Measurements from ENCODE around the gene TENT4A.

TENT4A gene

DNA sequence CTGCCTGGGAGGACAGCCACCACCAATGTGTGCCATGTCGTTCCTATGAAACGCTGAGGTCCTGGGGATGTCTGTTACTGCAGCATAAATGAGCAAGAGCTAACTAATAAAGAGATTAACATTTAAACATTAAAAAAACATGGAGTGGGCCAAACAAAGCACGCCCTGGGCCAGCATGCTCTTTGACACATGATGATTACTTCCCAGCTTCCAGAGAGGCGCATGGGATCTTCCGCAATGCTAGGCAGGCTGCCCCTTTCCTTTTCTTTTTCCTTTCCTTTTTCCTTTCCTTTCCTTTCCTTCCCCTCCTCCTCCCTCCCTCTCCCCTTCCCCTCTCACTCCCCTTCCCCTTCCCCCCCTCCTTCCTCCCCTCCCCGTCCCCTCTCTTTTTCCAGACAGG lies 10.6 kb upstream of the TENT4A start:
- Histone ChIP-seq H3K36me3 (ENCODE audit: control insufficient read depth, insufficient read depth, low read length) (no peaks in the 10 kb centered on the region), H3K27ac (ENCODE audit: low read depth, low read length) (no peak overlapping the region), H3K4me1 (ENCODE audit: control insufficient read depth, insufficient read depth, low read length) (peaks cover 18% of the 10 kb centered on the region), H3K27me3 (ENCODE audit: control insufficient read depth, insufficient read depth, low read length) (no peaks in the 10 kb centered on the region), H3K4me3 (ENCODE audit: low read length) (no peak overlapping the region), H3K9ac (ENCODE audit: low read length) (no peak overlapping the region)

DNA sequence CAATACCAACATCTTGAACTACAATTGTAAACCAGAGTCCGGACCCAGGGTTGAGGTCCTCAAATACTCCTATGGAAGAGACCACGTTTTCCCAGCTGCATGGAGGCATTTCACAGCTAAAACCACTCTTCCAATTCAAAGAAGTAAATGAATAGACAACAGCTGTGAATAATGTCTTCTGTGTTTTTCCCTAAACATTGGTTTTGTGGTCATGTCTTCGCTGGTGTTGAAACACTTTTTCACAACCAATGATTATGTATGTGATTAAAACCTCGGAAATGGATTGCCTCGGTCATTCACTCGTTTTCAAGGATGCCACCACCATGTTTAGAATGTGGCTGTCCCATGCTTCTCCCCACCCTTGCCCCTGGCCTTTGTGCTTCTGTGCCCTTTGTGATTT lies 9.4 kb upstream of the TENT4A start:
- Histone ChIP-seq H3K9ac (ENCODE audit: low read length) (no peak overlapping the region), H3K4me3 (ENCODE audit: low read length) (no peak overlapping the region), H3K36me3 (ENCODE audit: control insufficient read depth, insufficient read depth, low read length) (no peaks in the 10 kb centered on the region), H3K27ac (ENCODE audit: low read depth, low read length) (peak overlapping the region; percentile 61), H3K4me1 (ENCODE audit: control insufficient read depth, insufficient read depth, low read length) (peaks cover 18% of the 10 kb centered on the region), H3K27me3 (ENCODE audit: control insufficient read depth, insufficient read depth, low read length) (no peaks in the 10 kb centered on the region)

GRCh38 chr5:6704361-6704851 lies 8.8 kb upstream of the TENT4A start:
- no peak overlapping the region for H3K4me3 ChIP-seq (ENCODE audit: low read length)

DNA sequence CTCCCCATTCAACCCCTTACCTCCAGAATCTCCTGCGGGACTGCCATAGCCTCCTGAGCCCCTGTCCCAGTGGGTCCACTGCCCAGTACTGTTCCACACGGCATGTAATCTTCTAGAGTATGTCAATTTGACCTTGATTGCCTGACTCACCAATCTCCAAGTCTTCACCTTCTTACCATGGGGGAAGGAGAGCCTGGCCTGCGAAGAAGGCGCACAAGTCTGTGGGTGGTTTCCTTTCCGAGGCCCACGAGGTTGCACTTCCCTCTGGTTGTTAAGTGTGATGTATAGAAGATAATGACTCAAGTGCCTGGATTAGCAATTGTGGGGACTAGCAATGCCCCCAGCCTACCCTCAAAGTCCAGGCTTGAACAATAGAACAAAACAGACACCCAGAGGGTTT lies 8.1 kb upstream of the TENT4A start:
- Histone ChIP-seq H3K27me3 (ENCODE audit: control insufficient read depth, insufficient read depth, low read length) (no peaks in the 10 kb centered on the region), H3K36me3 (ENCODE audit: control insufficient read depth, insufficient read depth, low read length) (no peaks in the 10 kb centered on the region), H3K4me1 (ENCODE audit: control insufficient read depth, insufficient read depth, low read length) (peaks cover 18% of the 10 kb centered on the region), H3K27ac (ENCODE audit: low read depth, low read length) (peak overlapping the region; percentile 61), H3K4me3 (ENCODE audit: low read length) (no peak overlapping the region), H3K9ac (ENCODE audit: low read length) (no peak overlapping the region)

More at GRCh38 chr5:6704361-6704851, 8.8 kb upstream of the TENT4A start:
- no peak overlapping the region for H3K9ac ChIP-seq (ENCODE audit: low read length)
- peaks cover 18% of the 10 kb centered on the region for H3K4me1 ChIP-seq (ENCODE audit: control insufficient read depth, insufficient read depth, low read length)
- H3K27ac ChIP-seq (ENCODE audit: low read depth, low read length): peak overlapping the region; percentile 61
- H3K27me3 ChIP-seq (ENCODE audit: control insufficient read depth, insufficient read depth, low read length): no peaks in the 10 kb centered on the region
- H3K36me3 ChIP-seq (ENCODE audit: control insufficient read depth, insufficient read depth, low read length): no peaks in the 10 kb centered on the region

GRCh38 chr5:6705959-6706358 lies 7.3 kb upstream of the TENT4A start:
- Histone ChIP-seq H3K36me3 (ENCODE audit: control insufficient read depth, insufficient read depth, low read length) (no peaks in the 10 kb centered on the region), H3K4me1 (ENCODE audit: control insufficient read depth, insufficient read depth, low read length) (peaks cover 18% of the 10 kb centered on the region), H3K27ac (ENCODE audit: low read depth, low read length) (no peak overlapping the region), H3K27me3 (ENCODE audit: control insufficient read depth, insufficient read depth, low read length) (no peaks in the 10 kb centered on the region), H3K9ac (ENCODE audit: low read length) (no peak overlapping the region), H3K4me3 (ENCODE audit: low read length) (no peak overlapping the region)

DNA sequence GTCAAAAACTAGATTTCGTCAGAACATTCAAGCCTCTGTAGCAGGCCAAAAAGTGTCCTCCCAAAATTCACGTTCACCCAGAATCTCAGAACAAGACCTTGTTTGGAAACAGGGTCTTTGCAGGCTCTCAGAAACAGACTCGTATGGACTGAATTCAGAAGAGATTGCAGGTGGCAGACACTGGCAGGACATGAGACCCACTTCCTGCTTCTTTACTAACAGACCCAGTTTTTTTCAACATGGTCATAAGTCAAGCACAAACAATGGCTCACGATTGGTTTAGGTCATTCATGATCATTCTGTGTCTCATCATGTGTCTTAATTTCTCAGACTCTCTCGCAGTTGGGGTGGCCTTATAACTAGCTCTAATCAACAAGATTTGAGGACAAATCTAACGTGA lies 5.4 kb upstream of the TENT4A start:
- Histone ChIP-seq H3K27me3 (ENCODE audit: control insufficient read depth, insufficient read depth, low read length) (no peaks in the 10 kb centered on the region), H3K4me3 (ENCODE audit: low read length) (no peak overlapping the region), H3K4me1 (ENCODE audit: control insufficient read depth, insufficient read depth, low read length) (peaks cover 21% of the 10 kb centered on the region), H3K9ac (ENCODE audit: low read length) (no peak overlapping the region), H3K27ac (ENCODE audit: low read depth, low read length) (no peak overlapping the region), H3K36me3 (ENCODE audit: control insufficient read depth, insufficient read depth, low read length) (no peaks in the 10 kb centered on the region)

- no peaks in the 10 kb centered on the region for H3K36me3 ChIP-seq (ENCODE audit: control insufficient read depth, insufficient read depth, low read length)
- no peak overlapping the region for H3K4me3 ChIP-seq (ENCODE audit: low read length)
- no peak overlapping the region for H3K9ac ChIP-seq (ENCODE audit: low read length)
- H3K27me3 ChIP-seq (ENCODE audit: control insufficient read depth, insufficient read depth, low read length): no peaks in the 10 kb centered on the region
- H3K4me1 ChIP-seq (ENCODE audit: control insufficient read depth, insufficient read depth, low read length): peaks cover 17% of the 10 kb centered on the region
- no peak overlapping the region for H3K27ac ChIP-seq (ENCODE audit: low read depth, low read length)
Measured at GRCh38 chr5:6708814-6709213, 4.4 kb upstream of the TENT4A start.

- peaks cover 7% of the 10 kb centered on the region for H3K4me1 ChIP-seq (ENCODE audit: control insufficient read depth, insufficient read depth, low read length)
- H3K27ac ChIP-seq (ENCODE audit: low read depth, low read length): no peak overlapping the region
- H3K9ac ChIP-seq (ENCODE audit: low read length): no peak overlapping the region
- no peaks in the 10 kb centered on the region for H3K36me3 ChIP-seq (ENCODE audit: control insufficient read depth, insufficient read depth, low read length)
- H3K4me3 ChIP-seq (ENCODE audit: low read length): no peak overlapping the region
- H3K27me3 ChIP-seq (ENCODE audit: control insufficient read depth, insufficient read depth, low read length): no peaks in the 10 kb centered on the region
Measured at GRCh38 chr5:6710070-6710469, 3.2 kb upstream of the TENT4A start.

GRCh38 chr5:6710551-6711318 lies 2.5 kb upstream of the TENT4A start:
- no peaks in the 10 kb centered on the region for H3K36me3 ChIP-seq (ENCODE audit: control insufficient read depth, insufficient read depth, low read length)
- no peak overlapping the region for H3K27ac ChIP-seq (ENCODE audit: low read depth, low read length)
- peaks cover 10% of the 10 kb centered on the region for H3K4me1 ChIP-seq (ENCODE audit: control insufficient read depth, insufficient read depth, low read length)
- H3K4me3 ChIP-seq (ENCODE audit: low read length): no peak overlapping the region
- H3K27me3 ChIP-seq (ENCODE audit: control insufficient read depth, insufficient read depth, low read length): no peaks in the 10 kb centered on the region
- no peak overlapping the region for H3K9ac ChIP-seq (ENCODE audit: low read length)

- peaks cover 15% of the 10 kb centered on the region for H3K4me1 ChIP-seq (ENCODE audit: control insufficient read depth, insufficient read depth, low read length)
- H3K4me3 ChIP-seq (ENCODE audit: low read length): peak overlapping the region; percentile 80
- no peak overlapping the region for H3K9ac ChIP-seq (ENCODE audit: low read length)
- no peaks in the 10 kb centered on the region for H3K27me3 ChIP-seq (ENCODE audit: control insufficient read depth, insufficient read depth, low read length)
- peak overlapping the region; percentile 96 for H3K27ac ChIP-seq (ENCODE audit: low read depth, low read length)
- no peaks in the 10 kb centered on the region for H3K36me3 ChIP-seq (ENCODE audit: control insufficient read depth, insufficient read depth, low read length)
Measured at GRCh38 chr5:6711409-6712141, 1.7 kb upstream of the TENT4A start.

GRCh38 chr5:6712142-6712576 lies 1.1 kb upstream of the TENT4A start:
- peak overlapping the region; percentile 85 for H3K9ac ChIP-seq (ENCODE audit: low read length)
- H3K27me3 ChIP-seq (ENCODE audit: control insufficient read depth, insufficient read depth, low read length): no peaks in the 10 kb centered on the region
- H3K4me1 ChIP-seq (ENCODE audit: control insufficient read depth, insufficient read depth, low read length): peaks cover 21% of the 10 kb centered on the region
- peak overlapping the region; percentile 96 for H3K27ac ChIP-seq (ENCODE audit: low read depth, low read length)
- no peaks in the 10 kb centered on the region for H3K36me3 ChIP-seq (ENCODE audit: control insufficient read depth, insufficient read depth, low read length)
- H3K4me3 ChIP-seq (ENCODE audit: low read length): peak overlapping the region; percentile 80

DNA sequence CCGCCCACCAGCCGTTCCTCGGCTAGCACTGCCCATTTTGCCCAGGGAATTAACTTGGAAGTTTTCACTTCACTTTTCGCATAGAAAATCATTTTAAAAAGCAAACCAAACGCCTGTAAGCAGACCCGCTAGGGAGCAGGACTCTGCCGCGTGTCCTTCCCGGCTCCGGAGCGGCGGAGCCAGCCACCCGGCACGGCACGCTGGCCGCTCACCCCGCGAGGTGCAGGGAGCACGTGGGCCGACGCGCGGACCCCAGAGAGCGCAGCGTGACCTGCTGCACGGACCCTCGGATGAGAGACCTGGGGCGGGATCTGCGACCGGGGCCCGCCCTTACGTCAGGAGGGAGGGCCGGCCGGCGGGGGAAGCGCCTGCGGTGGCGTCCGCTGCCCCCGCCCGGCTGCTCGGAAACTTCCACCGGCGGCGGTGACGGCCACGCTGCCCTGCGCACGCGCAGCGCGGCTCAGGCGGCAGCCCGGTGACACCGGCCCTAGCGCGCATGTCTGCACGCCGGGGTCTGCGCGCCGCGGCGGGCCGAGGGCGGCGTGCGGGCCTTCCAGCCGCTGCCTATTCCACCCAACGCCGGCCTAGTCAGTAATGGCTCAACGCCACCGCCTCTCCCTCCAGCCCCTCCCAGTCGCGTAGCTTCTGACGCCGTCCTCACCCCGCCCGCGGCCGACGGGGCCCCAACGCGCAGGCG lies 507 bp upstream of the TENT4A start:
- H3K4me1 ChIP-seq (ENCODE audit: control insufficient read depth, insufficient read depth, low read length): peaks cover 22% of the 10 kb centered on the region
- peak overlapping the region; percentile 96 for H3K27ac ChIP-seq (ENCODE audit: low read depth, low read length)
- H3K27me3 ChIP-seq (ENCODE audit: control insufficient read depth, insufficient read depth, low read length): no peaks in the 10 kb centered on the region
- H3K4me3 ChIP-seq (ENCODE audit: low read length): peak overlapping the region; percentile 80
- H3K9ac ChIP-seq (ENCODE audit: low read length): peak overlapping the region; percentile 85
- no peaks in the 10 kb centered on the region for H3K36me3 ChIP-seq (ENCODE audit: control insufficient read depth, insufficient read depth, low read length)
